ENCODE measurements around the gene SEC22C. TPM values are rescaled to one million over a fixed set of nuclear protein-coding genes. Genes with fewer than 3 reads are reported as not detected.
A peak's percentile ranks its signal among the peaks of the same experiment; 100 is the strongest.

Gene SEC22C
- total and polyA plus RNA-seq, 4 donors = 23.3 to 61.4 (median 35.0) TPM

DNA sequence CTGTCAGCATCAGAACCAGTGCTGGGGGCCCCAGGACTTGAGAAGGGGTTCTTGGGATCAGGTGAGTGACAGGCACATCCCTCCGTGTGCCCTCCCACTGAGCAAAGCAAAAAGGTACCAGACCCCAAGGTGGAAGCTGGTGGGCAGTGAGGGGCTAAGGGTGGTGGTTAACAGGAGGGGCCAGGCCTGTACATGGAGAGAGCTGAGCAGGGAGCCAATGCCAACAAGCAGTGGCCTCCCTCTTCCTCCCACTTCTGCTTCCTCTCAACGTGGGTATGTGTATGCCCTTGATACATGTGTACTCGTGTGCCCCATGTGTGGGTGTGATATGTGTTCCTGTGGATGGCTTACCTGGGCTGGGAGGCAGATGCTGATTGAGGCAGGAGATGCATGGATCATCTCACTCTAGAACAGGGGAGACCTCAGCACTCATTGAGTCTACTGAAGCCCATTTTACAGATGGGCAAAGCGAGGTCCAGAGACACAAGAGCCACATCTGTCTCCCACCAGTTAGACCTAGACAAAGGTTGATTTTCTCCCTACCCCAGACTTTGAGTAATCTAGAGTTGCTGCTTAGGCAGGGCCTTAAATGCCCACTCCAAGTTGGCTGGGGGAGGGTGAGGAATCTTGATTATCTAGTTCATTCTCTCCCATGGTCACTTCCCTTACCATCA lies 78.4 kb downstream of the SEC22C start:
- Histone ChIP-seq H3K36me3 (ENCODE audit: control insufficient read depth in 4 of 4, insufficient read depth in 4 of 4, low read length in 4 of 4) (no peaks in the 10 kb centered on the region), H3K9me3 (ENCODE audit: control insufficient read depth in 4 of 4, insufficient read depth in 3 of 4, low read length in 3 of 4) (no peaks in the 10 kb centered on the region), H3K9ac (ENCODE audit: insufficient read depth in 1 of 2, low read length in 2 of 2) (no peak overlapping the region), H3K27me3 (ENCODE audit: control insufficient read depth in 3 of 3, insufficient read depth in 3 of 3, low read length in 2 of 3) (peaks cover 0 to 31% (median 22%) of the 10 kb centered on the region in 3 donors), H3K27ac (ENCODE audit: low read depth in 1 of 2, low read length in 1 of 2) (peak overlapping the region in 1 of 2 donors; percentile 84), H3K4me1 (ENCODE audit: control insufficient read depth in 5 of 5, insufficient read depth in 5 of 5, low read length in 5 of 5) (peaks cover 0 to 25% (median 0%) of the 10 kb centered on the region in 5 donors), H3K4me3 (peak overlapping the region; percentile 74)
- 44 to 56% methylated on average over 4 of the region's 4 CpGs for WGBS, 2 donors
- ATAC-seq (ENCODE audit: insufficient read depth, low FRiP score) = no peak
- TF ChIP-seq CTCF (IDR thresholded peaks at IDR 0.05; ENCODE audit: control extremely low read depth, extremely low read depth) = no peak
- no peak for DNase-seq

- no peaks in the 10 kb centered on the region for H3K9me3 ChIP-seq (ENCODE audit: control insufficient read depth in 4 of 4, insufficient read depth in 3 of 4, low read length in 3 of 4)
- TF ChIP-seq CTCF (IDR thresholded peaks at IDR 0.05; ENCODE audit: control extremely low read depth, extremely low read depth) = no peak
- peaks cover 0 to 23% (median 0%) of the 10 kb centered on the region in 5 donors for H3K4me1 ChIP-seq (ENCODE audit: control insufficient read depth in 5 of 5, insufficient read depth in 5 of 5, low read length in 5 of 5)
- H3K27me3 ChIP-seq (ENCODE audit: control insufficient read depth in 3 of 3, insufficient read depth in 3 of 3, low read length in 2 of 3) = peaks cover 0 to 31% (median 22%) of the 10 kb centered on the region in 3 donors
- DNase-seq = peak; percentile 56 to 79 (median 75)
- WGBS, 2 donors = 7 to 13% methylated on average over 55 to 69 of the region's 69 CpGs
- H3K36me3 ChIP-seq (ENCODE audit: control insufficient read depth in 4 of 4, insufficient read depth in 4 of 4, low read length in 4 of 4) = no peaks in the 10 kb centered on the region
- peak within 1 kb of the TSS; percentile 74 for H3K4me3 ChIP-seq
- peak within 1 kb of the TSS in 1 of 2 donors; percentile 86 for H3K27ac ChIP-seq (ENCODE audit: low read depth in 1 of 2, low read length in 1 of 2)
- peak; percentile 95 for ATAC-seq (ENCODE audit: insufficient read depth, low FRiP score)
- H3K9ac ChIP-seq (ENCODE audit: insufficient read depth in 1 of 2, low read length in 2 of 2) = no peak within 1 kb of the TSS
These were observed 79.1 kb downstream of the SEC22C start, which contains the start of gene VIPR1 for GRCh38 chr3:42502429-42503250. Gene VIPR1, plus strand, starts transcription at chr3:42502643. Its CDS starts 93 bp downstream, at chr3:42502736.

DNA sequence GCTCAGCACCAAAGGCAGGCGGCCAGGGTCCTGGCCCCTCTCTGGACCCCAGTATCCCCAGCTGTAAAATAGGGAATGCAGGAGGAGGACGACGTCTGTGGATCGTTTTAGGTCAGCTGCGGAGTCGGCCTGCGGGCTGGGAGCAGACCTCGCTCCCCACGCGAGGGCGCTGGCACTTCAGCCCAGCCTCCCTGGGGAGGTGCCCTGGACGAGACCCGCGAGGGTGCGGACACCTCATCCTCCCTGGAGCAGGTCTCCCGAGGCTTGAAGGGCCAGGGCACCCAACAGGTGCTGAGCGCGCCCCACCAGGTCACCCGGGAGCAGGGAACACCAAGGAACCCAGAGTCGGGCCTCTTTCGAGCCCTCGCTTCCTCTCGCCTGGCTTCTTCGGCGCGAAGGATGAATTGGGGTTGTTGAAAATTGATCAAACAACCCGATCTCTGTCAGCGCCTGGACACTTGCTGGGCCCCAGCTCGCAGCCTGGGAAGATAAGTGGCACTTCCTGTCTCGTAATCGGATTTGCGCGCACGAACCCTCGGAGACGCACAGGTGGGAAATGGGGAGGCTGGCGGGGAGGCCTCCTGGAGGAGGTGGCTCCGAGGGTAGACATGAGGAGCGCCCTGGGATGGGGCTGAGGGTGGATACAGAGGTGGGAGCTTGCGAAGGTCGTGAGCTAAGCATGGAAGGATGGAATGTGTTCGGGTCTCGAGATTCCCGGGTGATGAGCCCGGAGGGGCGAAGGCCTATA lies 79.9 kb downstream of the SEC22C start:
- DNase-seq (peak in 2 of 3 donors; percentile 27 to 41), ATAC-seq (ENCODE audit: insufficient read depth, low FRiP score) (peak; percentile 57)
- H3K4me3 ChIP-seq = peak overlapping the region; percentile 74
- H3K27me3 ChIP-seq (ENCODE audit: control insufficient read depth in 3 of 3, insufficient read depth in 3 of 3, low read length in 2 of 3) = peaks cover 0 to 36% (median 22%) of the 10 kb centered on the region in 3 donors
- H3K9me3 ChIP-seq (ENCODE audit: control insufficient read depth in 4 of 4, insufficient read depth in 3 of 4, low read length in 3 of 4) = no peaks in the 10 kb centered on the region
- TF ChIP-seq CTCF (IDR thresholded peaks at IDR 0.05; ENCODE audit: control extremely low read depth, extremely low read depth) = peak; percentile 73
- H3K4me1 ChIP-seq (ENCODE audit: control insufficient read depth in 5 of 5, insufficient read depth in 5 of 5, low read length in 5 of 5) = peaks cover 0 to 19% (median 0%) of the 10 kb centered on the region in 5 donors
- H3K9ac ChIP-seq (ENCODE audit: insufficient read depth in 1 of 2, low read length in 2 of 2) = no peak overlapping the region
- H3K36me3 ChIP-seq (ENCODE audit: control insufficient read depth in 4 of 4, insufficient read depth in 4 of 4, low read length in 4 of 4) = no peaks in the 10 kb centered on the region
- peak overlapping the region in 1 of 2 donors; percentile 86 for H3K27ac ChIP-seq (ENCODE audit: low read depth in 1 of 2, low read length in 1 of 2)
- 1 to 2% methylated on average over 45 to 46 of the region's 46 CpGs for WGBS, 2 donors
